HG03064 (cell line): ENCODE data around the gene TAOK2.

Experiments
- ATAC-seq: cut with Tn5 transposase; IDR thresholded peaks from one replicate; pipeline ENCODE4 v1.9.1; 2021; ENCODE audit warnings: low read depth; ENCODE audit not compliant: unreplicated experiment

Gene TAOK2

DNA sequence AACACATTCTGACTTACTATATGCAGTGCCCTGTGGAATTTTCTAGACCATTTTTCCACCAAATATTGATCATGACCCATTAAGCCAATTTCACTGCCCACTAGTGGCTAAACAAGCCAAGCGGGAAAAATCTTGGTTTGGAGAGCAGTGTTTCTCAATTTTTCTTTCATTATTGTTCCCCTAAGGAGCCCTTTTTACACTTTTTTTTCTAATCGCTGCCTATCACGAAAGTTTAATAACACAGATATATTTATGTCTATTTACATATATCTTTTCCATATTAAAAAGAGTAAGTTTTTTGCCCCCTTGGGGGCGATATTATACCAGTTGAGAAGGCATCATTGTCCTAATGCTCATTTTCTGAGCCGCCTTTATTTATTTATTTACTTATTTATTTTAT is 68.2 kb downstream of the TAOK2 start:
- ATAC-seq, result no peak
